K562 (cell line): Measurements from ENCODE around the gene ZGLP1. TPM values are rescaled to one million over a fixed set of nuclear protein-coding genes. Genes with fewer than 3 reads are reported as not detected.

ENCODE experiments used
- BDP1 ChIP-seq: IDR thresholded peaks from 3 replicates; pipeline ENCODE4 v1.6.1; 2011; ENCODE audit not compliant: insufficient read length, insufficient read depth
- CCAR2 ChIP-seq: fragments of 200-400 bp; formaldehyde crosslinking; IDR thresholded peaks from 2 replicates; pipeline ENCODE4 v1.6.1; 2017; ENCODE audit warnings: mild to moderate bottlenecking, low read depth, low read length
- DDX20 ChIP-seq: fragments of 450-650 bp; IDR thresholded peaks from 2 replicates; pipeline ENCODE4 v1.6.1; 2016; ENCODE audit warnings: missing genetic modification characterization, low read depth, mild to moderate bottlenecking, missing compliant biosample characterization, moderate library complexity
- DEAF1 ChIP-seq: fragments of 450-650 bp; formaldehyde crosslinking; IDR thresholded peaks from 2 replicates; pipeline ENCODE4 v1.4.0; 2020; ENCODE audit warnings: mild to moderate bottlenecking, moderate library complexity
- E2F4 ChIP-seq: sonication (generic); formaldehyde crosslinking; IDR thresholded peaks from 2 replicates; pipeline ENCODE4 v1.8.0; 2022; ENCODE audit warnings: mild to moderate bottlenecking, low read depth, missing genetic modification reagents
- GABPA ChIP-seq: fragments of 200-800 bp; sonication (Bioruptor generic); conservative IDR thresholded peaks from 2 replicates; pipeline ENCODE4 v1.6.1; 2016; ENCODE audit warnings: low read depth, missing genetic modification characterization, missing compliant biosample characterization
- HNRNPK ChIP-seq: fragments of 200-400 bp; formaldehyde crosslinking; IDR thresholded peaks from one replicate; pipeline ENCODE4 v1.6.1; 2018; ENCODE audit warnings: mild to moderate bottlenecking, low read depth, low read length; ENCODE audit not compliant: poor library complexity, severe bottlenecking
- IRF1 ChIP-seq: sonication (generic); formaldehyde crosslinking; IDR thresholded peaks from 2 replicates; pipeline ENCODE4 v1.8.0; 2022; ENCODE audit warnings: missing genetic modification reagents, mild to moderate bottlenecking, borderline replicate concordance
- KAT7 ChIP-seq: sonication (generic); formaldehyde crosslinking; IDR thresholded peaks from 2 replicates; pipeline ENCODE4 v1.8.0; 2022; ENCODE audit warnings: missing genetic modification reagents, mild to moderate bottlenecking, borderline replicate concordance
- MCM3 ChIP-seq: fragments of 450-650 bp; IDR thresholded peaks from 2 replicates; pipeline ENCODE4 v1.6.1; 2016
- MLLT1 ChIP-seq, 2 experiments: fragments of 450-650 bp; IDR thresholded peaks; 2 replicates each; pipeline ENCODE4 v1.6.1; 2016
- MYBL2 ChIP-seq, 2 experiments: fragments of 450-650 bp in 1 of 2; sonication (generic) in 1 of 2; formaldehyde crosslinking in 1 of 2; IDR thresholded peaks; 2 replicates each; pipeline versions ENCODE4 v1.6.1 to v1.8.1; 2017 to 2022; ENCODE audit warnings: borderline replicate concordance in 1 of 2, inconsistent platforms in 1 of 2, low read depth in 1 of 2, mild to moderate bottlenecking in 1 of 2, missing genetic modification reagents in 1 of 2, moderate library complexity in 1 of 2
- ZBTB2 ChIP-seq: fragments of 450-650 bp; IDR thresholded peaks from 2 replicates; pipeline ENCODE4 v1.6.1; 2016; ENCODE audit warnings: antibody characterized with exemption
- ZKSCAN3 ChIP-seq: fragments of 250-450 bp; sonication (Bioruptor Pico); IDR thresholded peaks from 2 replicates; pipeline ENCODE4 v1.4.0; 2020
- ZNF316 ChIP-seq: fragments of 450-650 bp; IDR thresholded peaks from 2 replicates; pipeline ENCODE4 v1.6.1; 2016
- ZNF398 ChIP-seq: fragments of 250-450 bp; sonication (Bioruptor Pico); IDR thresholded peaks from 2 replicates; pipeline ENCODE4 v1.8.0; 2021; ENCODE audit warnings: moderate library complexity, mild to moderate bottlenecking, inconsistent platforms
- polyA plus RNA-seq, 8 experiments: library from polyadenylated mRNA; depleted of rRNA in 4 of 8; stranded (reverse) in 5 of 8; unstranded in 3 of 8; fragments of >200 nt; fragmentation: Nextera tagmentation in 2 of 8; fragmentation: Illumina TruSeq in 1 of 8; extraction: Ambion mirVana in 2 of 8; extraction: Trizol in 1 of 8; gene quantifications; 2 replicates each; pipeline versions ENCODE4 v1.2.1 to v1.2.3, GENCODE V29; 2011 to 2014; ENCODE audit warnings: inconsistent platforms in 1 of 8, missing spikeins in 1 of 8
- total RNA-seq, 7 experiments: library from RNA; depleted of rRNA in 6 of 7; stranded (reverse); fragments of >200 nt in 6 of 7; fragmentation: Illumina TruSeq in 2 of 7; extraction: Trizol in 2 of 7; gene quantifications; 2 replicates each; pipeline versions ENCODE4 v1.2.1 to v1.2.3, GENCODE V29; 2011 to 2021; ENCODE audit warnings: low replicate concordance in 1 of 7

ZGLP1 gene
- total and polyA plus RNA-seq, 9 of the 15 experiments (the other 6 are each of a cell fraction or from before 2014, with no cell fraction given): 0.24 to 4.5 (median 2.2) TPM

- TF ChIP-seq CCAR2 (no peak), IRF1 (CRISPR knock-in tag) (no peak), DEAF1 (CRISPR knock-in tag) (0 out of 2 replicates have a peak, but pooled peaks have one; percentile 10), KAT7 (CRISPR knock-in tag) (no peak), GABPA (tag) (peak; percentile 67), ZNF316 (no peak), HNRNPK (no peak), MLLT1 (IDR thresholded peaks at IDR 0.05) (no peak), E2F4 (CRISPR knock-in tag) (no peak; the same call in 1 of the 2 replicates), MCM3 (no peak), ZKSCAN3 (CRISPR knock-in tag) (no peak), MYBL2 (IDR thresholded peaks at IDR 0.05; ENCODE audit: low read depth) (no peak), MYBL2 (CRISPR knock-in tag; IDR thresholded peaks at IDR 0.05; ENCODE audit: borderline replicate concordance) (no peak), ZNF398 (CRISPR knock-in tag) (no peak), BDP1 (no peak), DDX20 (tag) (no peak), ZBTB2 (0 out of 2 replicates have a peak, but pooled peaks have one; percentile 29)
Measured at GRCh38 chr19:10334588-10335351, 25.2 kb upstream of the ZGLP1 start (continued).
